Neural cell (in vitro differentiated cells): Measurements from ENCODE around the gene CFAP61. TPM values are rescaled to one million over a fixed set of nuclear protein-coding genes. Genes with fewer than 3 reads are reported as not detected.
A peak's percentile ranks its signal among the peaks of the same experiment; 100 is the strongest.

Source experiments
- H2AFZ ChIP-seq: fragments of 200-600, 300-800 bp; sonication (generic), shearing (Covaris generic); 2 replicates; pipeline ENCODE4 v1.6.0; 2014; ENCODE audit warnings: low read depth, mild to moderate bottlenecking, antibody characterized with exemption, low read length, moderate library complexity
- H3F3A ChIP-seq: fragments of 200-600 bp; shearing (Covaris generic); 2 replicates; pipeline ENCODE4 v1.6.1; 2016; ENCODE audit warnings: mild to moderate bottlenecking, moderate library complexity, mixed read lengths, antibody characterized with exemption, low read length; ENCODE audit not compliant: insufficient read depth, poor library complexity, severe bottlenecking
- H3K27ac ChIP-seq: fragments of 200-600, 300-800 bp; sonication (generic), shearing (Covaris generic); 2 replicates; pipeline ENCODE4 v1.5.1; 2014; ENCODE audit warnings: mild to moderate bottlenecking, low read length, moderate library complexity
- H3K27me3 ChIP-seq: fragments of 300-800, 200-600 bp; sonication (generic), shearing (Covaris generic); 2 replicates; pipeline ENCODE4 v1.6.0; 2014; ENCODE audit warnings: mild to moderate bottlenecking, low read depth, low read length, moderate library complexity; ENCODE audit not compliant: insufficient read depth
- H3K36me3 ChIP-seq: fragments of 300-800, 200-600 bp; sonication (generic), shearing (Covaris generic); 2 replicates; pipeline ENCODE4 v1.5.1; 2014; ENCODE audit warnings: mild to moderate bottlenecking, antibody characterized with exemption, low read length, moderate library complexity; ENCODE audit not compliant: insufficient read depth
- H3K4me2 ChIP-seq: fragments of 300-800, 200-600 bp; sonication (generic), shearing (Covaris generic); 2 replicates; pipeline ENCODE4 v1.6.0; 2014; ENCODE audit warnings: mild to moderate bottlenecking, low read length
- H3K4me3 ChIP-seq: fragments of 300-800, 200-600 bp; sonication (generic), shearing (Covaris generic); 2 replicates; pipeline ENCODE4 v1.5.1; 2014; ENCODE audit warnings: mild to moderate bottlenecking, low read length, moderate library complexity
- H3K79me2 ChIP-seq: fragments of 200-600 bp; shearing (Covaris generic); replicated peaks from 2 replicates; pipeline ENCODE4 v1.6.0; 2014; ENCODE audit warnings: mild to moderate bottlenecking, low read length, moderate library complexity; ENCODE audit not compliant: insufficient read depth
- H3K9ac ChIP-seq: fragments of 300-800, 200-600 bp; sonication (generic), shearing (Covaris generic); 2 replicates; pipeline ENCODE4 v1.6.1; 2016; ENCODE audit warnings: mild to moderate bottlenecking, low read length, mixed read lengths
- H3K9me2 ChIP-seq: fragments of 200-600 bp; shearing (Covaris generic); 2 replicates; pipeline ENCODE4 v1.6.1; 2016; ENCODE audit warnings: mild to moderate bottlenecking, low read length, mixed read lengths; ENCODE audit not compliant: insufficient read depth
- H3K9me3 ChIP-seq: fragments of 200-600, 300-800 bp; sonication (generic), shearing (Covaris generic); 2 replicates; pipeline ENCODE4 v1.6.1; 2016; ENCODE audit warnings: mild to moderate bottlenecking, mixed run types, low read length, moderate library complexity, mixed read lengths
- H4K20me1 ChIP-seq: fragments of 200-600 bp; shearing (Covaris generic); 2 replicates; pipeline ENCODE4 v1.6.1; 2016; ENCODE audit warnings: mild to moderate bottlenecking, mixed run types; ENCODE audit not compliant: insufficient read depth
- CTCF ChIP-seq: fragments of 450-650 bp; IDR thresholded peaks from 2 replicates; pipeline ENCODE4 v1.5.1; 2014; ENCODE audit warnings: antibody characterized with exemption, mild to moderate bottlenecking, moderate library complexity; ENCODE audit not compliant: poor library complexity, severe bottlenecking
- EP300 ChIP-seq: fragments of 450-650 bp; conservative IDR thresholded peaks from 2 replicates; pipeline ENCODE4 v1.6.1; 2014; ENCODE audit warnings: antibody characterized with exemption, mild to moderate bottlenecking, moderate library complexity; ENCODE audit not compliant: poor library complexity, severe bottlenecking
- EZH2 ChIP-seq: fragments of 200-600, 300-800 bp; shearing (Covaris generic), sonication (generic); IDR thresholded peaks from 2 replicates; pipeline ENCODE4 v1.6.1; 2014; ENCODE audit warnings: antibody characterized with exemption, low read length, borderline replicate concordance, mild to moderate bottlenecking; ENCODE audit not compliant: insufficient read depth, poor library complexity, severe bottlenecking
- MXI1 ChIP-seq: fragments of 450-650 bp; conservative IDR thresholded peaks from 2 replicates; pipeline ENCODE4 v1.6.1; 2014; ENCODE audit warnings: antibody characterized with exemption, mild to moderate bottlenecking; ENCODE audit not compliant: poor library complexity, severe bottlenecking
- POLR2AphosphoS5 ChIP-seq: IDR thresholded peaks from 2 replicates; pipeline ENCODE4 v1.6.1; 2012
- RAD21 ChIP-seq: fragments of 450-650 bp; conservative IDR thresholded peaks from 2 replicates; pipeline ENCODE4 v1.6.1; 2014; ENCODE audit warnings: antibody characterized with exemption, mild to moderate bottlenecking, moderate library complexity
- REST ChIP-seq: IDR thresholded peaks from 2 replicates; pipeline ENCODE4 v1.6.1; 2012; ENCODE audit warnings: borderline replicate concordance
- SMC3 ChIP-seq: fragments of 450-650 bp; conservative IDR thresholded peaks from 2 replicates; pipeline ENCODE4 v1.6.1; 2014; ENCODE audit warnings: antibody characterized with exemption, mild to moderate bottlenecking, moderate library complexity; ENCODE audit not compliant: poor library complexity
- TAF1 ChIP-seq: IDR thresholded peaks from 2 replicates; pipeline ENCODE4 v1.6.1; 2012; ENCODE audit warnings: low read depth
- polyA plus RNA-seq: library from polyadenylated mRNA; depleted of rRNA; stranded (reverse); fragments of >200 nt; gene quantifications from 2 replicates; pipeline ENCODE4 v1.2.3, GENCODE V29; 2014

CFAP61 gene
- polyA plus RNA-seq, 1 donor from 2014 or later, result 0.42 TPM

- H4K20me1 ChIP-seq, result peaks cover 6% of the 10 kb centered on the region
- no peak for TF ChIP-seq EZH2
- TF ChIP-seq SMC3, result no peak
- no peak for TF ChIP-seq TAF1
- no peak for TF ChIP-seq REST
- no peak for TF ChIP-seq POLR2AphosphoS5
- no peak for TF ChIP-seq RAD21
- no peak for TF ChIP-seq CTCF
- TF ChIP-seq EP300, result no peak
- no peak for TF ChIP-seq MXI1
- peak overlapping the region; percentile 80 for H3K9ac ChIP-seq
- H3K4me3 ChIP-seq, result peak overlapping the region; percentile 83
- H3K79me2 ChIP-seq, result peaks cover 24% of the 10 kb centered on the region
- H3K27ac ChIP-seq, result no peak overlapping the region
- H3K4me2 ChIP-seq, result no peak overlapping the region
- H2AFZ ChIP-seq, result no peak overlapping the region
- no peaks in the 10 kb centered on the region for H3K9me3 ChIP-seq
- peaks cover 48% of the 10 kb centered on the region for H3K27me3 ChIP-seq
- H3K36me3 ChIP-seq, result no peaks in the 10 kb centered on the region
- H3F3A ChIP-seq, result peaks cover 10% of the 10 kb centered on the region
- no peaks in the 10 kb centered on the region for H3K9me2 ChIP-seq
Observed at GRCh38 chr20:20366551-20366875, 314.2 kb downstream of the CFAP61 start.

GRCh38 chr20:20366876-20367574 lies 314.7 kb downstream of the CFAP61 start:
- no peaks in the 10 kb centered on the region for H3K9me3 ChIP-seq
- H3K4me2 ChIP-seq, result peak overlapping the region; percentile 48
- peaks cover 48% of the 10 kb centered on the region for H3K27me3 ChIP-seq
- TF ChIP-seq POLR2AphosphoS5 (peak; percentile 20), EP300 (no peak), EZH2 (no peak), REST (peak; percentile 32), RAD21 (no peak), MXI1 (no peak), TAF1 (no peak), SMC3 (no peak), CTCF (no peak)
- H3K9ac ChIP-seq, result peak overlapping the region; percentile 80
- peaks cover 10% of the 10 kb centered on the region for H3F3A ChIP-seq
- peak overlapping the region; percentile 83 for H3K4me3 ChIP-seq
- H3K36me3 ChIP-seq, result no peaks in the 10 kb centered on the region
- H3K9me2 ChIP-seq, result no peaks in the 10 kb centered on the region
- peaks cover 6% of the 10 kb centered on the region for H4K20me1 ChIP-seq
- H2AFZ ChIP-seq, result peak overlapping the region; percentile 10
- peak overlapping the region; percentile 51 for H3K27ac ChIP-seq
- H3K79me2 ChIP-seq, result peaks cover 29% of the 10 kb centered on the region
